ENCODE measurements around the gene UCHL5. TPM values are rescaled to one million over a fixed set of nuclear protein-coding genes. Genes with fewer than 3 reads are reported as not detected.
"Not testable (repeated sequence)": the region's sequence is repeated elsewhere in the genome, so short reads cannot be mapped to it uniquely, and the experiment has no call there.

Gene UCHL5
- polyA plus RNA-seq, 4 donors = 22.6 to 33.1 (median 24.2) TPM

- 57 to 72% (median 71%) methylated on average over 8 of the region's 8 CpGs for WGBS, 3 donors
- H3K36me3 ChIP-seq (ENCODE audit: control insufficient read depth in 3 of 3, insufficient read depth in 2 of 3, low read depth in 1 of 3, low read length in 3 of 3) = peaks cover 0 to 2% (median 0%) of the 10 kb centered on the region in 3 donors
- no peaks in the 10 kb centered on the region for H3K27me3 ChIP-seq (ENCODE audit: control insufficient read depth in 3 of 3, insufficient read depth in 3 of 3, low read length in 3 of 3)
- H3K27ac ChIP-seq (ENCODE audit: low read depth in 1 of 3, low read length in 2 of 3) = no peak overlapping the region
- H3K4me3 ChIP-seq (ENCODE audit: low read depth in 1 of 3, low read length in 3 of 3) = no peak overlapping the region
- FAIRE-seq (no peak), DNase-seq (peak in 1 of 2 donors; percentile 59)
- no peaks in the 10 kb centered on the region for H3K9me3 ChIP-seq (ENCODE audit: control insufficient read depth in 2 of 2, insufficient read depth in 1 of 2, low read depth in 1 of 2, low read length in 1 of 2)
- H3K4me1 ChIP-seq (ENCODE audit: control insufficient read depth in 3 of 3, insufficient read depth in 2 of 3, low read depth in 1 of 3, low read length in 2 of 3) = no peaks in the 10 kb centered on the region
These were observed 72.9 kb downstream of the UCHL5 start for GRCh38 chr1:192986110-192986747.

GRCh38 chr1:192984080-192984479, 75.1 kb downstream of the UCHL5 start:
- 71 to 92% (median 83%) methylated on average over 1 of the region's 1 CpG for WGBS, 3 donors
- DNase-seq (no peak), FAIRE-seq (no peak)
- no peaks in the 10 kb centered on the region for H3K9me3 ChIP-seq (ENCODE audit: control insufficient read depth in 2 of 2, insufficient read depth in 1 of 2, low read depth in 1 of 2, low read length in 1 of 2)
- no peaks in the 10 kb centered on the region for H3K4me1 ChIP-seq (ENCODE audit: control insufficient read depth in 3 of 3, insufficient read depth in 2 of 3, low read depth in 1 of 3, low read length in 2 of 3)
- no peak overlapping the region for H3K27ac ChIP-seq (ENCODE audit: low read depth in 1 of 3, low read length in 2 of 3)
- H3K27me3 ChIP-seq (ENCODE audit: control insufficient read depth in 3 of 3, insufficient read depth in 3 of 3, low read length in 3 of 3) = no peaks in the 10 kb centered on the region
- H3K36me3 ChIP-seq (ENCODE audit: control insufficient read depth in 3 of 3, insufficient read depth in 2 of 3, low read depth in 1 of 3, low read length in 3 of 3) = peaks cover 0 to 2% (median 0%) of the 10 kb centered on the region in 3 donors
- no peak overlapping the region for H3K4me3 ChIP-seq (ENCODE audit: low read depth in 1 of 3, low read length in 3 of 3)

- H3K4me1 ChIP-seq (ENCODE audit: control insufficient read depth in 3 of 3, insufficient read depth in 2 of 3, low read depth in 1 of 3, low read length in 2 of 3) = no peaks in the 10 kb centered on the region
- H3K27me3 ChIP-seq (ENCODE audit: control insufficient read depth in 3 of 3, insufficient read depth in 3 of 3, low read length in 3 of 3) = no peaks in the 10 kb centered on the region
- no peak overlapping the region for H3K4me3 ChIP-seq (ENCODE audit: low read depth in 1 of 3, low read length in 3 of 3)
- H3K27ac ChIP-seq (ENCODE audit: low read depth in 1 of 3, low read length in 2 of 3) = no peak overlapping the region
- DNase-seq (no peak), FAIRE-seq (no peak)
- H3K9me3 ChIP-seq (ENCODE audit: control insufficient read depth in 2 of 2, insufficient read depth in 1 of 2, low read depth in 1 of 2, low read length in 1 of 2) = no peaks in the 10 kb centered on the region
- H3K36me3 ChIP-seq (ENCODE audit: control insufficient read depth in 3 of 3, insufficient read depth in 2 of 3, low read depth in 1 of 3, low read length in 3 of 3) = peaks cover 0 to under 1% (median 0%) of the 10 kb centered on the region in 3 donors
- WGBS, 3 donors = 61 to 75% (median 62%) methylated on average over 6 of the region's 6 CpGs
These were observed 75.7 kb downstream of the UCHL5 start for GRCh38 chr1:192983349-192983980.

- Histone ChIP-seq H3K4me1 (ENCODE audit: control insufficient read depth in 3 of 3, insufficient read depth in 2 of 3, low read depth in 1 of 3, low read length in 2 of 3) (no peaks in the 10 kb centered on the region), H3K36me3 (ENCODE audit: control insufficient read depth in 3 of 3, insufficient read depth in 2 of 3, low read depth in 1 of 3, low read length in 3 of 3) (no peaks in the 10 kb centered on the region), H3K27ac (ENCODE audit: low read depth in 1 of 3, low read length in 2 of 3) (no peak overlapping the region), H3K27me3 (ENCODE audit: control insufficient read depth in 3 of 3, insufficient read depth in 3 of 3, low read length in 3 of 3) (no peaks in the 10 kb centered on the region), H3K9me3 (ENCODE audit: control insufficient read depth in 2 of 2, insufficient read depth in 1 of 2, low read depth in 1 of 2, low read length in 1 of 2) (no peaks in the 10 kb centered on the region), H3K4me3 (ENCODE audit: low read depth in 1 of 3, low read length in 3 of 3) (no peak overlapping the region)
- DNase-seq = no peak
- FAIRE-seq = no peak
- 78 to 85% (median 79%) methylated on average over 1 of the region's 1 CpG for WGBS, 3 donors
These were observed 78.3 kb downstream of the UCHL5 start for GRCh38 chr1:192980856-192981255.

GRCh38 chr1:192980334-192980733, 78.8 kb downstream of the UCHL5 start:
- not testable (repeated sequence) for H3K27ac ChIP-seq (ENCODE audit: low read depth in 1 of 3, low read length in 2 of 3); H3K27me3 ChIP-seq (ENCODE audit: control insufficient read depth in 3 of 3, insufficient read depth in 3 of 3, low read length in 3 of 3); H3K4me1 ChIP-seq (ENCODE audit: control insufficient read depth in 3 of 3, insufficient read depth in 2 of 3, low read depth in 1 of 3, low read length in 2 of 3); DNase-seq; FAIRE-seq; H3K9me3 ChIP-seq (ENCODE audit: control insufficient read depth in 2 of 2, insufficient read depth in 1 of 2, low read depth in 1 of 2, low read length in 1 of 2); H3K36me3 ChIP-seq (ENCODE audit: control insufficient read depth in 3 of 3, insufficient read depth in 2 of 3, low read depth in 1 of 3, low read length in 3 of 3); H3K4me3 ChIP-seq (ENCODE audit: low read depth in 1 of 3, low read length in 3 of 3)
- 82 to 92% (median 84%) methylated on average over 4 of the region's 4 CpGs for WGBS, 3 donors

GRCh38 chr1:192979542-192979941, 79.6 kb downstream of the UCHL5 start:
- Histone ChIP-seq H3K4me1 (ENCODE audit: control insufficient read depth in 3 of 3, insufficient read depth in 2 of 3, low read depth in 1 of 3, low read length in 2 of 3) (peaks cover 0 to 2% (median 0%) of the 10 kb centered on the region in 3 donors), H3K9me3 (ENCODE audit: control insufficient read depth in 2 of 2, insufficient read depth in 1 of 2, low read depth in 1 of 2, low read length in 1 of 2) (no peaks in the 10 kb centered on the region), H3K27ac (ENCODE audit: low read depth in 1 of 3, low read length in 2 of 3) (no peak overlapping the region), H3K27me3 (ENCODE audit: control insufficient read depth in 3 of 3, insufficient read depth in 3 of 3, low read length in 3 of 3) (no peaks in the 10 kb centered on the region), H3K36me3 (ENCODE audit: control insufficient read depth in 3 of 3, insufficient read depth in 2 of 3, low read depth in 1 of 3, low read length in 3 of 3) (no peaks in the 10 kb centered on the region), H3K4me3 (ENCODE audit: low read depth in 1 of 3, low read length in 3 of 3) (no peak overlapping the region)
- 95 to 97% (median 97%) methylated on average over 13 of the region's 13 CpGs for WGBS, 3 donors
- FAIRE-seq (no peak), DNase-seq (no peak)

- Histone ChIP-seq H3K4me3 (ENCODE audit: low read depth in 1 of 3, low read length in 3 of 3) (no peak overlapping the region), H3K36me3 (ENCODE audit: control insufficient read depth in 3 of 3, insufficient read depth in 2 of 3, low read depth in 1 of 3, low read length in 3 of 3) (no peaks in the 10 kb centered on the region), H3K9me3 (ENCODE audit: control insufficient read depth in 2 of 2, insufficient read depth in 1 of 2, low read depth in 1 of 2, low read length in 1 of 2) (no peaks in the 10 kb centered on the region), H3K4me1 (ENCODE audit: control insufficient read depth in 3 of 3, insufficient read depth in 2 of 3, low read depth in 1 of 3, low read length in 2 of 3) (peaks cover 0 to 4% (median 3%) of the 10 kb centered on the region in 3 donors), H3K27ac (ENCODE audit: low read depth in 1 of 3, low read length in 2 of 3) (no peak overlapping the region), H3K27me3 (ENCODE audit: control insufficient read depth in 3 of 3, insufficient read depth in 3 of 3, low read length in 3 of 3) (no peaks in the 10 kb centered on the region)
- no peak for FAIRE-seq
- WGBS, 3 donors = 71 to 80% (median 80%) methylated on average over 8 of the region's 8 CpGs
- DNase-seq = no peak
These were observed 80.9 kb downstream of the UCHL5 start for GRCh38 chr1:192978195-192978710.

GRCh38 chr1:192977089-192977706, 82.0 kb downstream of the UCHL5 start:
- Histone ChIP-seq H3K27me3 (ENCODE audit: control insufficient read depth in 3 of 3, insufficient read depth in 3 of 3, low read length in 3 of 3) (no peaks in the 10 kb centered on the region), H3K9me3 (ENCODE audit: control insufficient read depth in 2 of 2, insufficient read depth in 1 of 2, low read depth in 1 of 2, low read length in 1 of 2) (no peaks in the 10 kb centered on the region), H3K27ac (ENCODE audit: low read depth in 1 of 3, low read length in 2 of 3) (no peak overlapping the region), H3K4me1 (ENCODE audit: control insufficient read depth in 3 of 3, insufficient read depth in 2 of 3, low read depth in 1 of 3, low read length in 2 of 3) (peaks cover 0 to 4% (median 3%) of the 10 kb centered on the region in 3 donors), H3K4me3 (ENCODE audit: low read depth in 1 of 3, low read length in 3 of 3) (no peak overlapping the region), H3K36me3 (ENCODE audit: control insufficient read depth in 3 of 3, insufficient read depth in 2 of 3, low read depth in 1 of 3, low read length in 3 of 3) (no peaks in the 10 kb centered on the region)
- FAIRE-seq = no peak
- peak in 1 of 2 donors; percentile 13 for DNase-seq
- WGBS, 3 donors = 54 to 70% (median 59%) methylated on average over 8 of the region's 8 CpGs

Data from small intestine (tissue), 7 donors.